OCI-LY7 (cell line): ENCODE data around the gene PSMG4. TPM values are rescaled to one million over a fixed set of nuclear protein-coding genes. Genes with fewer than 3 reads are reported as not detected.

Experiments
- BruUV-seq: library from RNA; stranded (reverse); fragments of 400-500 nt; replicated peaks from 2 replicates; lab custom pipeline; 2021; lab: Mats Ljungman, UMichigan
- CTCF ChIA-PET: fragments of 300-600 bp; sonication (Branson Sonifier 250); formaldehyde crosslinking; loops from one replicate; lab custom pipeline; 2022; ENCODE audit warnings: antibody characterized with exemption; ENCODE audit not compliant: unreplicated experiment; lab: Charles Lee
- POLR2A ChIA-PET: fragments of 300-600 bp; sonication (Branson Sonifier 250); formaldehyde crosslinking; loops from one replicate; lab custom pipeline; 2022; ENCODE audit warnings: antibody characterized with exemption; lab: Charles Lee
- DNase-seq: peaks from one replicate; pipeline ENCODE4 v3.0.0-alpha.2; 2015; ENCODE audit warnings: low spot score
- H2AFZ ChIP-seq: fragments of 200-600 bp; sonication (generic), shearing (Covaris generic); 2 replicates; pipeline ENCODE4 v1.6.1; 2014; ENCODE audit warnings: mild to moderate bottlenecking, antibody characterized with exemption, low read length, moderate library complexity
- H3K27ac ChIP-seq: fragments of 200-600 bp; sonication (generic); 2 replicates; pipeline ENCODE4 v1.5.1; 2014; ENCODE audit warnings: mixed run types, low read depth, mild to moderate bottlenecking, moderate library complexity, low read length, inconsistent platforms; ENCODE audit not compliant: poor library complexity, severe bottlenecking
- H3K36me3 ChIP-seq: fragments of 200-600 bp; sonication (generic); 2 replicates; pipeline ENCODE4 v1.6.1; 2014; ENCODE audit warnings: mild to moderate bottlenecking, antibody characterized with exemption, low read length, moderate library complexity, mixed read lengths; ENCODE audit not compliant: insufficient read depth
- H3K4me1 ChIP-seq: fragments of 200-600 bp; sonication (generic); 2 replicates; pipeline ENCODE4 v1.5.1; 2014; ENCODE audit warnings: mild to moderate bottlenecking, low read length; ENCODE audit not compliant: insufficient read depth, poor library complexity, severe bottlenecking
- H3K4me2 ChIP-seq: fragments of 200-600 bp; sonication (generic); 2 replicates; pipeline ENCODE4 v1.6.1; 2014; ENCODE audit warnings: mild to moderate bottlenecking, low read length
- H3K4me3 ChIP-seq: fragments of 200-600 bp; sonication (generic); 2 replicates; pipeline ENCODE4 v1.5.1; 2014; ENCODE audit warnings: mild to moderate bottlenecking, low read depth, low read length; ENCODE audit not compliant: poor library complexity, severe bottlenecking
- H3K79me2 ChIP-seq: fragments of 200-600 bp; sonication (generic); 2 replicates; pipeline ENCODE4 v1.6.1; 2016; ENCODE audit warnings: low read depth, mild to moderate bottlenecking, low read length, moderate library complexity, mixed read lengths; ENCODE audit not compliant: insufficient read depth
- H3K9me2 ChIP-seq: fragments of 200-600 bp; sonication (generic); 2 replicates; pipeline ENCODE4 v1.6.1; 2016; ENCODE audit warnings: mild to moderate bottlenecking, low read length, mixed read lengths; ENCODE audit not compliant: insufficient read depth
- H3K9me3 ChIP-seq: fragments of 200-600 bp; sonication (generic); 2 replicates; pipeline ENCODE4 v1.6.1; 2014; ENCODE audit warnings: mild to moderate bottlenecking, mixed run types, low read length, mixed read lengths
- H4K20me1 ChIP-seq: fragments of 200-600 bp; sonication (generic); 2 replicates; pipeline ENCODE4 v1.6.1; 2014; ENCODE audit warnings: mild to moderate bottlenecking, antibody characterized with exemption, low read length, moderate library complexity, mixed read lengths; ENCODE audit not compliant: insufficient read depth
- EZH2phosphoT487 ChIP-seq: fragments of 200-600 bp; sonication (generic); IDR thresholded peaks from 2 replicates; pipeline ENCODE4 v1.6.1; 2018; ENCODE audit warnings: low read depth, borderline replicate concordance, mild to moderate bottlenecking, mixed run types, antibody characterized with exemption, low read length, moderate library complexity, mixed read lengths
- intact Hi-C: fragments of 100-400 bp; cut with micrococcal nuclease; formaldehyde crosslinking; loops from one replicate; pipeline ENCODE4 v1.10.0; 2022; ENCODE audit not compliant: unreplicated experiment
- total RNA-seq, 2 experiments: library from RNA; depleted of rRNA in 1 of 2; stranded (reverse); fragments of >200 nt in 1 of 2; shearing (Covaris generic) in 1 of 2; gene quantifications; 2 replicates each; pipeline ENCODE4 v1.2.3, GENCODE V29; 2014 to 2022
- TF ChIP-seq, protein P1 (sequence below): fragments of 200-600 bp; sonication (generic); conservative IDR thresholded peaks from 2 replicates; pipeline ENCODE4 v1.5.1; 2014; ENCODE audit warnings: mild to moderate bottlenecking, antibody characterized with exemption, low read length, moderate library complexity, mixed read lengths

PSMG4 gene
- total RNA-seq, 2 experiments from 2014 or later: 48.9 to 65.4 TPM

DNA sequence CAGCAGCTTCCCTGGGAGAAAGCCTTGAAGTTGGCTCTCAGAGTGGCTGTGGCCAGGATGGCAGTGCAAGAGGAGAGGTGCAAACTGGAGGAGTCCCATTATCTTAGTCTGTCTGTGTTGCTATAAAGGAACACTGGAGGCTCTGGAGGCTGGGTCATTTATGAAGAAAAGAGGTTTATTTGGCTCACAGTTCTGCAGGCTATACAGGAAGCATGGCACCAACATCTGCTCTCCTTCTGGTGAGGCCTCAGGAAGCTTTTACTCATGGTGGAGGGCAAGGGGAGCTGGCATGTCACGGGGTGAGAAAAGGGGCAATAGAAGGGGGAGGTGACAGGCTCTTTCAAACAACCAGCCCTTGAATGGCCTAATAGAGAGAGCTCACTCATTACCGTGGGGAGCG, 47.1 kb downstream of the PSMG4 start:
- ChIA-PET CTCF (no interaction called here), POLR2A (no interaction called here)
- Histone ChIP-seq H3K4me1 (no peaks in the 10 kb centered on the region), H3K9me2 (no peaks in the 10 kb centered on the region), H4K20me1 (no peaks in the 10 kb centered on the region), H3K27ac (no peak overlapping the region), H3K36me3 (no peaks in the 10 kb centered on the region), H3K4me3 (no peak overlapping the region), H3K79me2 (no peaks in the 10 kb centered on the region), H3K9me3 (no peaks in the 10 kb centered on the region), H3K4me2 (no peak overlapping the region), H2AFZ (no peak overlapping the region)
- TF ChIP-seq, protein P1, sequence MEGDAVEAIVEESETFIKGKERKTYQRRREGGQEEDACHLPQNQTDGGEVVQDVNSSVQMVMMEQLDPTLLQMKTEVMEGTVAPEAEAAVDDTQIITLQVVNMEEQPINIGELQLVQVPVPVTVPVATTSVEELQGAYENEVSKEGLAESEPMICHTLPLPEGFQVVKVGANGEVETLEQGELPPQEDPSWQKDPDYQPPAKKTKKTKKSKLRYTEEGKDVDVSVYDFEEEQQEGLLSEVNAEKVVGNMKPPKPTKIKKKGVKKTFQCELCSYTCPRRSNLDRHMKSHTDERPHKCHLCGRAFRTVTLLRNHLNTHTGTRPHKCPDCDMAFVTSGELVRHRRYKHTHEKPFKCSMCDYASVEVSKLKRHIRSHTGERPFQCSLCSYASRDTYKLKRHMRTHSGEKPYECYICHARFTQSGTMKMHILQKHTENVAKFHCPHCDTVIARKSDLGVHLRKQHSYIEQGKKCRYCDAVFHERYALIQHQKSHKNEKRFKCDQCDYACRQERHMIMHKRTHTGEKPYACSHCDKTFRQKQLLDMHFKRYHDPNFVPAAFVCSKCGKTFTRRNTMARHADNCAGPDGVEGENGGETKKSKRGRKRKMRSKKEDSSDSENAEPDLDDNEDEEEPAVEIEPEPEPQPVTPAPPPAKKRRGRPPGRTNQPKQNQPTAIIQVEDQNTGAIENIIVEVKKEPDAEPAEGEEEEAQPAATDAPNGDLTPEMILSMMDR: no peak
- TF ChIP-seq EZH2phosphoT487: no peak
- DNase-seq: no peak
- intact Hi-C loops: no loop called here
- no TSS peak for BruUV-seq

DNA sequence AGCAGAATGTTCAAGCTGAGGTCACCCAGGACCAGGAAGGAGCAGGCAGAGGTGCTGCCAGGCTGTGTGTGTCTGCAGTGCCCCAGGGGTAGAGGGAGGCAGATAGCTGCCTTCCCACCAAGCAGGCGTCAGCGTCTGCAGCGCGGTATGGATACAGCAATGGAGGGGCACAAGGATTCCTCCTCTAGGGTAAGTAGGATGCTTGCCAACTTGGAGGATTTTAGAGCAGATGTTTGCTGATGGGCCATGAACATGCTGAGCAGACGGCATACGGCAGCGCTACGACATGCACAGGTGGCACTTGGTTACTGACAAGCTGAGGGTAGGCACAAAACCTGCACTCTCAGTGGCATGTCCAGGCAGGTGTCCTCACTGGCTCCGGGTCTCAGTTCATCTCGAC, 48.1 kb downstream of the PSMG4 start:
- Histone ChIP-seq H4K20me1 (no peaks in the 10 kb centered on the region), H3K4me2 (no peak overlapping the region), H3K79me2 (no peaks in the 10 kb centered on the region), H3K27ac (no peak overlapping the region), H3K4me3 (no peak overlapping the region), H3K36me3 (no peaks in the 10 kb centered on the region), H3K9me2 (no peaks in the 10 kb centered on the region), H2AFZ (no peak overlapping the region), H3K4me1 (no peaks in the 10 kb centered on the region), H3K9me3 (no peaks in the 10 kb centered on the region)
- DNase-seq: no peak
- ChIA-PET CTCF (no interaction called here), POLR2A (no interaction called here)
- TF ChIP-seq, protein P1: no peak
- TF ChIP-seq EZH2phosphoT487: no peak
- no TSS peak for BruUV-seq
- intact Hi-C loops: no loop called here

DNA sequence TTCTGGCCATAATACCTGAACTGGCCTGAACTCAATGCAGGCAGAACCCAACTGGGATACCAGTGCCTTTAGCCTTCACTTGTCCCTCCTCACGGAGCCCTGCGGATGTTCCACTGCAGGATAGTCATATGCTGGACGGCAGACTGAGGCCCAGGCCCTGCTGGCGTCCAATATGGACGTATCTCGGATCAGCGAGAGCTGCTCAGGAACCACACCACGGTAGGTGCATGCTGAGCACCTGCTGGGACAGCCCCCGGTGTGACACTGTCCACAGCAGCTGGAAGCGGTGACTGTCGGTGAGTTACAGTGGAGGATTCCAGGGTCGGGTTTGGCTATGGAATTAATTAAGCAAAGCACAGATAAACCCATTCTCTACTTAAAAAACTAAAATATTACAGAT, 48.7 kb downstream of the PSMG4 start:
- CTCF ChIA-PET: no interaction called here
- TF ChIP-seq, protein P1: no peak
- no peak for TF ChIP-seq EZH2phosphoT487
- H3K36me3 ChIP-seq: no peaks in the 10 kb centered on the region
- no peaks in the 10 kb centered on the region for H3K4me1 ChIP-seq
- no peak overlapping the region for H3K4me2 ChIP-seq
- POLR2A ChIA-PET: no interaction called here
- DNase-seq: no peak
- H3K4me3 ChIP-seq: no peak overlapping the region
- H3K9me3 ChIP-seq: no peaks in the 10 kb centered on the region
- no TSS peak for BruUV-seq
- intact Hi-C loops: no loop called here
- H2AFZ ChIP-seq: no peak overlapping the region
- H3K79me2 ChIP-seq: no peaks in the 10 kb centered on the region
- H3K27ac ChIP-seq: no peak overlapping the region
- no peaks in the 10 kb centered on the region for H3K9me2 ChIP-seq
- no peaks in the 10 kb centered on the region for H4K20me1 ChIP-seq
